ENCODE results near the gene LPP.

LPP gene

GRCh38 chr3:188154809-188155574 is 1.0 kb downstream of the LPP start:
- DNase-seq, result no peak
- H3K4me1 ChIP-seq (ENCODE audit: insufficient read depth, low read length), result peaks cover 61% of the 10 kb centered on the region
- H3K79me2 ChIP-seq (ENCODE audit: insufficient read depth, low read length), result peaks cover 56% of the 10 kb centered on the region
- H3K36me3 ChIP-seq (ENCODE audit: insufficient read depth, low read length), result no peaks in the 10 kb centered on the region; the same call in 1 of the 2 replicates
- H4K20me1 ChIP-seq (ENCODE audit: insufficient read depth, low read length), result no peaks in the 10 kb centered on the region
- H3K9me3 ChIP-seq (ENCODE audit: insufficient read depth, low read length, severe bottlenecking), result no peaks in the 10 kb centered on the region
- peak overlapping the region; percentile 71 for H3K9ac ChIP-seq (ENCODE audit: low read depth, low read length)
- peak overlapping the region; percentile 91 for H3K27ac ChIP-seq (ENCODE audit: low read length)
- no peak for ATAC-seq (ENCODE audit: insufficient read depth, low read depth)
- peak overlapping the region; percentile 43 to 68 for H3K4me3 ChIP-seq (ENCODE audit: low read depth in 1 of 2, low read length in 2 of 2)
- no peaks in the 10 kb centered on the region for H3K27me3 ChIP-seq (ENCODE audit: insufficient read depth, low read length, poor library complexity)
- H3K4me2 ChIP-seq (ENCODE audit: insufficient read depth, low read length), result peak overlapping the region; percentile 74
- TF ChIP-seq, protein P1, sequence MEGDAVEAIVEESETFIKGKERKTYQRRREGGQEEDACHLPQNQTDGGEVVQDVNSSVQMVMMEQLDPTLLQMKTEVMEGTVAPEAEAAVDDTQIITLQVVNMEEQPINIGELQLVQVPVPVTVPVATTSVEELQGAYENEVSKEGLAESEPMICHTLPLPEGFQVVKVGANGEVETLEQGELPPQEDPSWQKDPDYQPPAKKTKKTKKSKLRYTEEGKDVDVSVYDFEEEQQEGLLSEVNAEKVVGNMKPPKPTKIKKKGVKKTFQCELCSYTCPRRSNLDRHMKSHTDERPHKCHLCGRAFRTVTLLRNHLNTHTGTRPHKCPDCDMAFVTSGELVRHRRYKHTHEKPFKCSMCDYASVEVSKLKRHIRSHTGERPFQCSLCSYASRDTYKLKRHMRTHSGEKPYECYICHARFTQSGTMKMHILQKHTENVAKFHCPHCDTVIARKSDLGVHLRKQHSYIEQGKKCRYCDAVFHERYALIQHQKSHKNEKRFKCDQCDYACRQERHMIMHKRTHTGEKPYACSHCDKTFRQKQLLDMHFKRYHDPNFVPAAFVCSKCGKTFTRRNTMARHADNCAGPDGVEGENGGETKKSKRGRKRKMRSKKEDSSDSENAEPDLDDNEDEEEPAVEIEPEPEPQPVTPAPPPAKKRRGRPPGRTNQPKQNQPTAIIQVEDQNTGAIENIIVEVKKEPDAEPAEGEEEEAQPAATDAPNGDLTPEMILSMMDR (IDR thresholded peaks at IDR 0.05; ENCODE audit: borderline replicate concordance, extremely low read depth, low read length, poor library complexity, severe bottlenecking), result no peak
- no peak for TF ChIP-seq EZH2 (IDR thresholded peaks at IDR 0.05; ENCODE audit: borderline replicate concordance, low read depth, low read length, severe bottlenecking)
- peak overlapping the region; percentile 59 for H2AFZ ChIP-seq (ENCODE audit: low read depth, low read length)

DNA sequence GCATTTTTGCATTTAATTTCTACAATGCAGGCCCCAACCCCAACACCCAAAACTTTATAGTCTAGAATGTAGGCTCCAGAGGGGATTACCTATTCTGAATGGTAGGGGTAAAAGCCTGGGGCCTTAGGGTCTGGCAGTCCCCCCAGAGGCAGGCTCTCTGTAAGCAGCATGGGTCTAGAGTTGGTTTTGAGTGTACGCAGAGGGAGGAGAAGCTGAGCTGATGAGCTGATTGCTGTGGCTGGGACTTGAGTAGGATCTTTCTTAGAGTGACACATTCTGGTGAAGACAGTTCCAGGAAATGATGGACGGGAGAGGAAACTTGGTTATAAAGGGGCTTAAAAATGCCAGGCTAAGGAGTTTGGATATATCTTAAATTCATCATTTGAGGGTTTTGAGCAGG is 2.1 kb downstream of the LPP start:
- H3K4me3 ChIP-seq (ENCODE audit: low read depth in 1 of 2, low read length in 2 of 2), result peak overlapping the region in 1 of 2 experiments; percentile 13; a peak in 1 of 4 replicates
- H4K20me1 ChIP-seq (ENCODE audit: insufficient read depth, low read length), result no peaks in the 10 kb centered on the region
- peak; percentile 33 for ATAC-seq (ENCODE audit: insufficient read depth, low read depth)
- no peak overlapping the region for H2AFZ ChIP-seq (ENCODE audit: low read depth, low read length)
- TF ChIP-seq, protein P1 (IDR thresholded peaks at IDR 0.05; ENCODE audit: borderline replicate concordance, extremely low read depth, low read length, poor library complexity, severe bottlenecking), result no peak
- no peak for TF ChIP-seq EZH2 (IDR thresholded peaks at IDR 0.05; ENCODE audit: borderline replicate concordance, low read depth, low read length, severe bottlenecking)
- H3K9ac ChIP-seq (ENCODE audit: low read depth, low read length), result peak overlapping the region; percentile 71; the same call in 1 of the 2 replicates
- peak overlapping the region; percentile 74 for H3K4me2 ChIP-seq (ENCODE audit: insufficient read depth, low read length)
- H3K79me2 ChIP-seq (ENCODE audit: insufficient read depth, low read length), result peaks cover 67% of the 10 kb centered on the region
- H3K4me1 ChIP-seq (ENCODE audit: insufficient read depth, low read length), result peaks cover 61% of the 10 kb centered on the region
- no peaks in the 10 kb centered on the region for H3K9me3 ChIP-seq (ENCODE audit: insufficient read depth, low read length, severe bottlenecking)
- DNase-seq, result peak; percentile 60
- H3K36me3 ChIP-seq (ENCODE audit: insufficient read depth, low read length), result no peaks in the 10 kb centered on the region; the same call in 1 of the 2 replicates
- H3K27ac ChIP-seq (ENCODE audit: low read length), result peak overlapping the region; percentile 67
- H3K27me3 ChIP-seq (ENCODE audit: insufficient read depth, low read length, poor library complexity), result no peaks in the 10 kb centered on the region

- peak overlapping the region; percentile 29; the same call in 1 of the 2 replicates for H3K4me2 ChIP-seq (ENCODE audit: insufficient read depth, low read length)
- no peaks in the 10 kb centered on the region for H3K27me3 ChIP-seq (ENCODE audit: insufficient read depth, low read length, poor library complexity)
- DNase-seq (no peak), ATAC-seq (ENCODE audit: insufficient read depth, low read depth) (no peak)
- no peak overlapping the region for H3K4me3 ChIP-seq (ENCODE audit: low read depth in 1 of 2, low read length in 2 of 2)
- no peak overlapping the region; the same call in 1 of the 2 replicates for H3K9ac ChIP-seq (ENCODE audit: low read depth, low read length)
- H3K79me2 ChIP-seq (ENCODE audit: insufficient read depth, low read length), result peaks cover 80% of the 10 kb centered on the region
- H3K27ac ChIP-seq (ENCODE audit: low read length), result peak overlapping the region; percentile 39; the same call in 1 of the 2 replicates
- no peak for TF ChIP-seq EZH2 (IDR thresholded peaks at IDR 0.05; ENCODE audit: borderline replicate concordance, low read depth, low read length, severe bottlenecking)
- TF ChIP-seq, protein P1 (IDR thresholded peaks at IDR 0.05; ENCODE audit: borderline replicate concordance, extremely low read depth, low read length, poor library complexity, severe bottlenecking), result no peak
- H3K4me1 ChIP-seq (ENCODE audit: insufficient read depth, low read length), result peaks cover 61% of the 10 kb centered on the region
- no peaks in the 10 kb centered on the region for H3K9me3 ChIP-seq (ENCODE audit: insufficient read depth, low read length, severe bottlenecking)
- H3K36me3 ChIP-seq (ENCODE audit: insufficient read depth, low read length), result no peaks in the 10 kb centered on the region; the same call in 1 of the 2 replicates
- H2AFZ ChIP-seq (ENCODE audit: low read depth, low read length), result no peak overlapping the region
- H4K20me1 ChIP-seq (ENCODE audit: insufficient read depth, low read length), result peaks cover under 1% of the 10 kb centered on the region; the same call in 1 of the 2 replicates
Observed at GRCh38 chr3:188157407-188157806, 3.5 kb downstream of the LPP start.

Data from DND-41 (cell line).